Muscle of arm (tissue), 14 donors: ENCODE data around the gene NDUFV2. TPM values are rescaled to one million over a fixed set of nuclear protein-coding genes. Genes with fewer than 3 reads are reported as not detected.

Experiments
- DNase-seq: peaks from one replicate; pipeline ENCODE4 v3.0.0-alpha.2; 2013
- long read RNA-seq, 11 donors: transcript quantifications; one replicate each; lab custom pipeline, GENCODE V29; 2026
- polyA plus RNA-seq, 12 donors: library from polyadenylated mRNA; unstranded; fragments of 120-200 nt; gene quantifications; one replicate each; pipeline ENCODE4 v1.2.1, GENCODE V29; 2013; ENCODE audit not compliant: insufficient read length in 12 of 12

NDUFV2 gene
- polyA plus RNA-seq = 100 to 1,000 TPM in 8 of 12 donors, 10 to 100 TPM in 3, not detected in 1; 76.1 to 144 (median 123) TPM
- long read RNA-seq, donor 1, transcript NDUFV2-201 (8 exons, 930 nt) = major isoform, 85 of 109 reads
- long read RNA-seq, donor 1, partial matches to known transcripts = 24 of 109 reads
- long read RNA-seq, donor 1, other reads (novel, unspliced or antisense) = 0 of 109 reads
- long read RNA-seq, donor 2, transcript NDUFV2-201 (8 exons, 930 nt) = major isoform, 99 of 115 reads
- long read RNA-seq, donor 2, partial matches to known transcripts = 11 of 115 reads
- long read RNA-seq, donor 2, other reads (novel, unspliced or antisense) = 5 of 115 reads
- long read RNA-seq, donor 3, transcript NDUFV2-201 (8 exons, 930 nt) = major isoform, 36 of 37 reads
- long read RNA-seq, donor 3, partial matches to known transcripts = 0 of 37 reads
- long read RNA-seq, donor 3, other reads (novel, unspliced or antisense) = 0 of 37 reads
- long read RNA-seq, donor 4, transcript NDUFV2-201 (8 exons, 930 nt) = major isoform, 33 of 33 reads
- long read RNA-seq, donor 4, partial matches to known transcripts = 0 of 33 reads
- long read RNA-seq, donor 4, other reads (novel, unspliced or antisense) = 0 of 33 reads
- long read RNA-seq, donor 5, transcript NDUFV2-201 (8 exons, 930 nt) = major isoform, 108 of 115 reads
- long read RNA-seq, donor 5, partial matches to known transcripts = 0 of 115 reads
- long read RNA-seq, donor 5, other reads (novel, unspliced or antisense) = 6 of 115 reads
- long read RNA-seq, donor 6, transcript NDUFV2-201 (8 exons, 930 nt) = major isoform, 52 of 58 reads
- long read RNA-seq, donor 6, partial matches to known transcripts = 6 of 58 reads
- long read RNA-seq, donor 6, other reads (novel, unspliced or antisense) = 0 of 58 reads
- long read RNA-seq, donor 7, transcript NDUFV2-201 (8 exons, 930 nt) = major isoform, 51 of 51 reads
- long read RNA-seq, donor 7, partial matches to known transcripts = 0 of 51 reads
- long read RNA-seq, donor 7, other reads (novel, unspliced or antisense) = 0 of 51 reads
- long read RNA-seq, donor 8, transcript NDUFV2-201 (8 exons, 930 nt) = major isoform, 88 of 90 reads
- long read RNA-seq, donor 8, partial matches to known transcripts = 0 of 90 reads
- long read RNA-seq, donor 8, other reads (novel, unspliced or antisense) = 0 of 90 reads
- long read RNA-seq, donor 9, transcript NDUFV2-201 (8 exons, 930 nt) = major isoform, 47 of 47 reads
- long read RNA-seq, donor 9, partial matches to known transcripts = 0 of 47 reads
- long read RNA-seq, donor 9, other reads (novel, unspliced or antisense) = 0 of 47 reads
- long read RNA-seq, donor 10, transcript NDUFV2-201 (8 exons, 930 nt) = major isoform, 85 of 87 reads
- long read RNA-seq, donor 10, partial matches to known transcripts = 0 of 87 reads
- long read RNA-seq, donor 10, other reads (novel, unspliced or antisense) = 0 of 87 reads
- long read RNA-seq, donor 11, transcript NDUFV2-201 (8 exons, 930 nt) = major isoform, 75 of 81 reads
- long read RNA-seq, donor 11, partial matches to known transcripts = 5 of 81 reads
- long read RNA-seq, donor 11, other reads (novel, unspliced or antisense) = 0 of 81 reads

DNA sequence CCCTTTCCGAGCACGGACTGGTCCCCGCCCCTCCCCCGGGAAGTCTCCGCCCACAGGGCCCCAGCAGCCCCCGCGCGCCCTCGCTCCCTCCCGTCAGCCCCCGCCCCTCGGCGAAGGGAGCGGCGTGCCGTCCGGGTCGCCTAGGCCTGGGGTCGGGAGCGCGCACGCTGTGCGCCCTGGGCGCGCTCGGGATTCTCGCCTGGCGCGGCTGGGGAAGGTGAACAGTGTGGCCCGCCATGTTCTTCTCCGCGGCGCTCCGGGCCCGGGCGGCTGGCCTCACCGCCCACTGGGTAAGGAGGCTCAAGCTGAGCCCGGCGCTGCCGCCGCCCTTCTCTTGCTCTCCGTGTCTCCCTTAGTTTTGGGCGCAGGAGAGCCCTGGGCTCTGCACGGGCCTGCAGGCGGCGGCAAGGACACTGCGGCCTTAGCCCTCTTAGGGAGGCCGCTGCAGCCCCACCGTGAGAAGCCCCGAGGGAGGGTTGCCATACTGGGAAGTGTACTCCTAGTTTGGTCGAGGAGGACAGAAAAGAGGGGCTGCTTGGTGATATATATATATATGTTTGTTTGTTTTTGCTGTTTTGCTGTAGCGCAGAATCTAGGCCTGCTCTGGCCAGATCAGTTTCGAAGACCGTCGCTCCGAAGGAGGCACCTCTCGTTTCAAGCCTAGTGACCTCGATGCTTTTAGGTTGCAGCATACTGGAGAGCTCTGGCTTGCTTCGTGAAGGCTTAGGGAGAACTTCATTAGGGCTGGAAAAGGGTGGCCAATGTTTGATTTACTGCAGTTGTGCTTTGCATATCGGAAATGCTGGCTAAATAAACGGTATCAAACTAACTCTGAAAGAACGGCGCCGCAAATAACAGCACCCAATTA, at the start of gene NDUFV2:
Gene NDUFV2, plus strand, starts transcription at position 192 of the 868 bp plus-strand sequence. Its CDS starts 45 bp downstream, at position 237.
- peak; percentile 97 for DNase-seq

DNA sequence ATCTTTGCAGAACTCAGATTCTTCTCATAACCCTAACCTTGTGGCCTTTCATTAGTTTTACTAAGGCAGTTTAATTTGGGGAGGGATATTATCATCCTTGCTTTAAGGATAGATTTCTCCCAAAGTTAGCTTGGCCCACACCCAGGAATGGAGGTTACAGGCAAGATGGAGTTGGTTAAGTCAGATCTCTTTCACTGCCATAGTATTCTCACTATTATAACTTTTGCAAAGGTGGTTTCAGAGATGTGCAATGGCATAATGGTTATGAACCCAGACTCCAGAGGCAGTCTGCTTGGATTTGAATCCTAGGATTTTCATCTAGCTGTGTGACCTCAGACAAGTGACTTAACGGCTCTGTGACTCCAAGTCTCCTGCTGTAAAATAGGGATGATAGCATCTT, 48.7 kb upstream of the NDUFV2 start:
- DNase-seq = no peak

DNA sequence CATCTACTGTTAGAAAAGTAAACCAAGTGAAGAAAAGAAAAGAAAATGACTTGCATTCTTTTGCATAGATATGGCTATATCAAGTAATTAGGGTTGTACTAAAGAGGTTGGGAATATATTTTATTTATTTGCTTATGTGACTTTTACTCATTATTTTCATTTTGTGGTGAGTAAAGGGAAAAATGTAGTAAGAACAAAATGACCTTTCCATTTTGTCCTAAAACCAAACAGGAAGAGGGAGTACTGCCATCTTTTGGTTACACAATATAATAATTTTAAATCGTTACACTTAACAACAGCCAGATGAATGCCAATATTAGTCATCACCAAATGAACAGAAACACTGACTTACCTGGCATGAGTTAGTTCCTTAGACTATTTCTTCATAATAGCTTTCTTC, 47.3 kb upstream of the NDUFV2 start:
- peak; percentile 20 for DNase-seq

DNA sequence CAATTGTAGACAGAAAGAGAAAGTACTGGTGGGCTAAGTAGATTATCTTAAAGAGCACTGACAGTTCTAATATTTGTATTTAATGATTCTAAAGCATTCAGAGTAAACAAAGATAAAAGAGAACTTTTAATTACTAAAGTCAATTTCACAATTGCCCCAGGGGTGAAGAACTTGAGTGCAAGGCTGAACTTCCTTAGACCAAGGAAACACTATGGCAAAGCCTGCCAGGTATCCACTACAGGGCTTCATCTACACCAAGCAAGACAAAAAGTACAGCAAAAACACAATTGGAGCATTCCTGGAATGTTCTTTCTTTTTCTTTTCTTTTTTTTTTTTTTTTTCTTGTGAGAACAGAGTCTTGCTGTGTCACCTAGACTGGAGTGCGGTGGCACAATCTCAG, 46.9 kb upstream of the NDUFV2 start:
- DNase-seq = no peak

DNA sequence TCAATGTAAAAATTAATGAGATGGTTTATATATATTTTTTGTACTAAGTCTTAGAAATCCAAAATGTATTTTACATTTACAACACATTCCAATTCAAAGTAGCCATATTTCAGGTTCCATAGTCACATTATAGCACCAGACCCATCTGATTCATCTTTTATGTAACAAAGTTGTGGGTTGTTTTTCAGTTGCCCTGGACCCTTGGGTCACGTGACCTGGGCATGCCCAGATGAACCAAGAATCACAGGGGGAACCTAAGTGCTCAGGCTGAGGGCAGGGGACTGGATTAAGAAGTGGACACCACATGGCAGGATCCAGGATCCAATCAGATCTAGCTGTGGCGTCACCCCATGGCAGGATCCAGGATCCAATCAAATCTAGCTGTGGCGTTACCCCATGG, 44.9 kb upstream of the NDUFV2 start:
- no peak for DNase-seq

DNA sequence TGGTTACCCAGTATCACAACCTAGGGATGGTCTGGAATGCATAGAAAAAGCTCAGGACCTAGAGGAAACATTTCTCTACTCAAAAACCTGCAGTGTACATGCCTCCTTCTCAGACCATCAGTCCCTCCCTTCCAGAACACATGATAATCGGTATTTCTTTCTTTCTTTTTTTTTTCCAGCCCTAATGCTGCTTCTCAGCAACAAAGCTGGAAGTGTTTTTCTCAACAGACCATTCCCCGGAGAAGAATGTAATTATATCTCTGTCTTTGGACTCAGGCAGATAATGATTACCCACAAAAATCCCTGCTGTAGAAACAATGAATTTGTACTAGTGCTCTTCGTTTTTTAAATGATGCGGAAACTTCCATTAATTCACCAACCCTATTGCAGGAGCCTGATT, 44.1 kb upstream of the NDUFV2 start:
- DNase-seq = no peak

DNA sequence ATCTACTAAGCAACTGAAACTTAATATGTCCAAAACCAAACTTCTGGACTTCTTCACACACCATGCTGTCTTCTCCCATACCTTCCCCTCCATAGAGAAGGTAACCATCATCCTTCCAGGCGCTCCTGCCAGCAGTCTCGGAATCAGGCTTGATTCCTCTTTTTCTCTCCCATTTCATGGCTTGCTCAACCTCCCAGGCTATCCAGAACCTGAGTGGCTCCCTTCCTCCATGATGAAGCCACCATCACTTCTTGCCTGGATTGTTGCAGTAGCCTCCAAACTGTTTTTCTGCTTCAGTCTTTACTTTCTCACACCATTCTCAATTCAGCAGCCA, 40.1 kb upstream of the NDUFV2 start:
- DNase-seq = no peak

DNA sequence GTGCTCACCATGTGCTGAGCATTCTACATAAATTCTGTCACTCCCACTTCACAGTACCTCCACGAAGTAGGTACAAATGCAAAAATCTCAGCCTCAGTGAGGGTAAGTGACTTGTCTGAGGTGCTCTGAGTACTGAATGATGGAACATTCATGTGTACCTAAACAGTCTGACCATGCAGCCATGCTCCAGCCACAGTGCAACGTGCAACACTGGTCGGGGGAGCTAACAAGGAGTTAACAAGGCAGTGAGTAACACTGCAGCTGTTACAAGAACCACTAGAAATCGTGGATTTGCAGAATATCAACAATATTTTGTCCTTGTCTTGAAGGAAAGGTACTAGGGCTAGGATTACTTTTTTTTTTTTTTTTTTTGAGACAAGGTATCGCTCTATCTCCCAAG, 36.6 kb upstream of the NDUFV2 start:
- no peak for DNase-seq

DNA sequence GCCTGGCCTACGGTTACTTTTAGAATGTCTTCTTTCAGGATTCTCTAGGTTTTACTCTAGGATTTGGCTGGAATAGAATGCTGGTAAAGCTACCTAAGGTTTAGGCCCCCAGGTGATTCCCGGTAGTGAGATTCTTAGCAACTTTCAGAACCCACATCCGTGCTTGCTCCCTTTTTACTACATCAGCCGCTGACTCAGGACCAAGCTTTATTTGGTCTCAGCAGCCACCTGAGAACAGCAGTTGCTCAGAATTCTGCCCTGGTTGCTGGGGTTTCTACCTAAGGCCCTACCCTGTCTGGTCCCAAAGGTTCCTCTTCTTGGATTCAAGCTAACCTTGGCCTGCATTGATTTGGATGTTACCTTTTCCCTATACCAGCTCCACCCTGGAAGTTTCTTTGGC, 36.1 kb upstream of the NDUFV2 start:
- no peak for DNase-seq

DNA sequence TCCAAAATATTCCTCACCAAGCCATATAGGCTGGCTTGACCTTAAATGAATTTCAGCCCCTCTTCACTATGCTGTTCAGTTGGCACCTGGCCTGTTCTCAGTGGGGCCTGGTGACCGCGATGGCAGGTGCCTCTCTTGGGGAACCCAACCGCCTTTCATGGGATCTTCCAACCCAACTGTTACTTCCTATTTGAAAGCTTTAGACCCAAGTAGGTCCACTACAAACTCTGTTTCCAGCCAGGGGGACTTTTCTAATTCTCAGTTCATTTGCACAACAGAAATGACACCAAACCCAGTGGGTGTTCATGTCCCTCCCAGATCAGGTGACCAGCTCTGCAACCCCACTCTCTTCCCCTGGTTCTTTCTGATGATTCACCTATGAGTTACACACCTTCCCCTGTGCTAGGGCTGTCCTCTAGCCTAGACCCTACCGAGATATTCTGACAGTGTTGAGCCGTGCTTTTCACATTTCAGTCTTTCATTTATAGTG, 35.6 kb upstream of the NDUFV2 start:
- DNase-seq = no peak

DNA sequence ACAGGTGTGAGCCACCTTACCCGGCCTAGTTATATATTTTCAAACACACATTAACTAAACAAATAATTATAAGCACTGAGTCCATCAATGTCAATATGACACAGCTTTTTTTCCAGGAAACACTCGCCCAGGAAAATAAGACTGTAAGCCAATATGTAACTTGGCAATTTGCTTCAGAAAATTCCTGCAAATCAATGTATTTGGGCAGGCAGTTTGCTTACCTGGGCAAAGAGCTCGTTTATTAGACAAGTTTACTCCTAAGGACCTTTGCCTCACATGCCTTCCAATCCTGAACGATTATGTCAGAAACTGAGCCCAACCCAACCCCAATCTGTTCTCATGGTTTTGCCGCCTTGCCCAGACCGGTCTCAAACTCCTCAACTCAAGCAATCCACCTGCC, 34.7 kb upstream of the NDUFV2 start:
- no peak for DNase-seq

DNA sequence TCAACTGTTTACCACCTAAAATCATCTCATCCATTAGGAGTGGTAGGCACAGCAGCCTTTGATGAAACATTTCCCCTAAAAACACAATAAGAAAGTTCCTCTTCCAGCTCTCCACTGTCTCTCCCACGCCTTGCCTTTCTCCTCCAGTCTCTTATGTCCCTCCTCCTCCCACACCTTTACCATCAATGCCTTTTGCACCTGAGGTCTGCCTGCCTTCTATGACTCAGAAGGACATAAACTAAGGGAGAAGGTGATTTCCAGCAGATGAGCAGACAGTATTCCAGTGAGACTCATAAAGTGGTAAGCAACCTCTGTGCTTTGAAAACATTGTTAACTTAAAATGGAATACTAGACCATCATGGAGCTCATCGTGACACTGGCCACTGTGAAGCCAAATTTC, 34.2 kb upstream of the NDUFV2 start:
- DNase-seq = no peak

DNA sequence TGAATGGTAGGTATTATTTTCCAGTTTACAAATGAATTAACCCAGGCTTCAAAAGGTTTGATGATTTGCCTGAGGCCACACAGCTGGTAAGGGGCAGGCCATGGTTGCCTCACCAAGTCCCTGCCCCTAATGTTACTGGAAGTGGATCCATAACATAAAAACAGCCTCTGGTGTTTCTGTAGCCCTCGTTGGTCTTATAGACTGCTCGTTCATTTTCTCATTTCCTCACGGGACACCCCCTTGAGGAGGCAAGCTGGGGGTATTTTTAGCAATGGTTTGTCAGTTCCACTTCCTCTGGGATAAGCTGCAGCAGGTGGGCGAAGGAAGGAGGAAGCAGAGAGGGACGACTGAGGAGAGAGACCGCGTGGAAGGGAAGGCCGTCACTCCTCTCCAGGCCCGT, 32.9 kb upstream of the NDUFV2 start:
- DNase-seq = no peak

DNA sequence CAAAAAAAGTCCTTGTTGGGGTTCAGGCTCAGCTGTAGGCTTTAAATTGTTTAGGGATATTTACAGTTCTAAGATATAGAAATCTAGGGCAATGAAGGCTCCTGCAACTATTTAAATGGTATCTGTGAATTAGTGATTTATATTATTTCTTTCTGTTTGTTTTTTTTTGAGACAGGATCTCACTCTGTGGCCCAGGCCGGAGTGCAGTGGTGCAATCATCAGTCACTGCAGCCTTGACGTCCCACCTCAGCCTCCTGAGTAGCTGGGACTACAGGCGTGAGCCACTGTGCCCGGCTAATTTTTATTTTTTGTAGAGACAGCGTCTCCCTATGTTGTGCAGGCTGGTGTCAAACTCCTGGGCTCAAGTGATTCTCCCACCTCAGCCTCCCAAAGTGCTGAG, 32.3 kb upstream of the NDUFV2 start:
- DNase-seq = no peak

DNA sequence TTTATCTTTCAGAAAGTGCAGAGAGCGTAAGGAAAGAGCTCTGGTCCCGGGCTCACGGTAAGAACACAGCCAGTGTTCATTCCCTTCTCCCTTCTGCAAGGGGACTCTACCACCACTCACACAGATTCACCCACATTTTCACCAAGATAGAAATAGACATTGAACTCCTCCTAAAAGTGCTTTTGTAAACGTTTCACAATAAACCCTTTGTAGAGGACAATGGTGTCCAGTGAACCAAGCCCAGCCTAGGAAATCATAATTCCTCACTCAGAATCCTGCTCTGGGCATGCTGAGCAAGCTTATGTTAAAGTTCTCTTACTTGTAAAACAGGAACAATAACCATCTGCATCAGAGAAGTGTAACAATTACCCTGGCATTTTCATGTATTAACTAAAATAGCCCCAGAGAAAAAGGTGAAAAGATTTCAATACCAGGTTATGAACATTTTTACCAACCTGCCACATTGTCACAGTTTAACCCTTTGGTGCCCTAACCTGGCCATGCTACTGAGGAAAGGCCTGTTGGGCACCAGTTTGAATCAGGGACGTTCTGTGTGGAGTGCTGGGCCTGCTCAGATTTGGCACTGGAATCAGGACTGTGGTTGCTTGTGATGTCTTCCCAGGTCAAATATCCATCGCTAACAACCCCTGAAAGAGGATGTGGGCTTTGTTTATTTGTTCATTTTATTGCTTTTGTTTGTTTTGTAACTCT, 22.5 kb upstream of the NDUFV2 start:
- DNase-seq = no peak

DNA sequence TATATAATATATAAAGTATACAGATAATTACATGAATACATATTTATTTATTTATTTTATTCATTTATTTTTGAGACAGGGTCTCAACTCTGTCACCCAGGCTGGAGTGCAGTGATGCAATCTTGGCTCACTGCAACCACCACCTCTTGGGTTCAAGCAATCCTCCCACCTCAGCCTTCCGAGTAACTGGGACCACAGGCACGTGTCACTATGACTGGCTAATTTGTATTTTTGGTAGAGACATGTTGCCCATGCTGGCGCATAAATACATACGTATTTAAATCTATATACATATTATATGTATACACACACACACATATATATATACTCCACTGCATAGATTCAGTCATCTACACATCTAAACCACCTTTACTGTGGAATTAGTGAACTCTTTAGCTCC, 20.6 kb upstream of the NDUFV2 start:
- no peak for DNase-seq

DNA sequence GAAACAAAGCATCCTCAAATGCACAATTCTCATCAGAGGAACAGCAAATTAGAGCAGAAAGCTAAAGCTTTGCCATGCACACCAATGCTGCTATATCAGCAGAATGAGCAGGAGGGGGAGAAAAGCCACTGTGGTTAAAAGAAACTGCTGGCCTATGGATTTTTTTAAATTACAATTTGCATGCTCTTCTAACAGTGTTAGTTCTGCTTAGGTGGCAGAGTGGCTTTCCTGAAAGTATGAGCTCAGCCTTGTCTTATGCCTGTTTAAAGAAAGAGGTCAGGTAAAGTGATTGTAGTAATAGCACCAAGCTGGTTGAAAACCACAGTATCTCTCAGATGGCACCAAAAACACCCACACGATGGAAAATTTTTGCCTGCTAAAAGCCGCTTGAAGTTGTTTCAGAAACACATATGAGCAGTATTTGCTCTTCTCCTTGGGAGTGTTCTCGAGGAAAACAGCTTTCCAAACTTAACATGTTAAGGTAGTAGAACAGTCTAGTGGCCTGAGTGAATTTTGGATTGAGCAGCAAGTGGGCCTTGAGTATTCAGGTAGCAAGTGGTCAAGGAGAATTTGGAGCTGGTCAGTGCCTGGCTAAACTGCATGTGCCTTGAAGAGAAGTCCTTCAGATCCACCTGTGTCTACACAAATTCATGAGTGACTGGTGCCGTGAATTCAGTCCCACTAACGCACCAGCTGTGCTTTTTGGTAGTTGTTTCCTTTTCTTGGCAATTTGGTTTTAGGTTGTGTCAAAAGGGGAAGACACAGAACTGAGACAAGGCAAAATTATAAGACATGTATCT, 19.6 kb upstream of the NDUFV2 start:
- no peak for DNase-seq

DNA sequence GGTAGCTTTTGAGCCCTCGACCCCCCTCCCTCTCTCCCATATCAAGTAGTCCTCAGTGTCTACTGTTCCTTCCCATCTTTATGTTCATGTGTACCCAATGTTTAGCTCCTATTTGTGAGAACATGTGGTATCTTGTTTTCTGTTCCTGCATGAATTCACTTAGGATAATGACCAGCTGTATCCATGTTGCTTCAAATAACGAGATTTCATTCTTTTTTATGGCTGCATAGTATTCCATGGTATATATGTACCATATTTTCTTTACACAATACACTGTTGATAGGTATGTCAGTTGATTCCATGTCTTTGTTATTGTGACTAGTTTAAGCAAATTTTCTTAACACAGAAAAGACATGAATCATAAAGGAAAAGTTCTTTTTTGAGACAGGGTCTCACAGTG, 16.5 kb upstream of the NDUFV2 start:
- DNase-seq = no peak

DNA sequence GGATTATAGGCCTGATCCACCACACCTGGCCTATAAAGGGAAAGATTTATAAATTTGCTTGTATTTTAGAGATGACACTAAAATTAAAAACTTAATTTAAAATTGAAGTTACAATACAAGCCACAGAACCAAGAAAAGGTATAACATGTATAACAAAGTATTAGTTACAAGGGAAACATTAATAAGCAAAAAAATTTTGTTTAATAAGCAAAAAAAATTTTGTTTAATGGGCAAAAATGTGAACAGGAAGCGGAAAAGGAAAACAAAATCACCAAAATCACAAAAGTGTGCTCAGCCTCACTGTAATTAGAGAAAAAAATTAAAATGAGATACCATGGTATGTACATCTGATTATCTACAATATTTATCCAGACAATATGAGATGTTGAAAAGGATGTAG, 15.9 kb upstream of the NDUFV2 start:
- no peak for DNase-seq
